Ascending aorta (tissue), 2 donors: ENCODE results near the gene CRYGN. TPM values are rescaled to one million over a fixed set of nuclear protein-coding genes. Genes with fewer than 3 reads are reported as not detected.

Experiments
- DNase-seq, 2 donors: peaks; one replicate each; pipeline ENCODE4 v3.0.0-alpha.2; 2019; ENCODE audit warnings: low spot score in 2 of 2
- H3K27ac ChIP-seq, 2 donors: fragments of 200-600 bp; sonication (generic); one replicate each; pipeline ENCODE4 v1.5.1; 2016 to 2017; ENCODE audit warnings: mild to moderate bottlenecking in 1 of 2
- H3K27me3 ChIP-seq: fragments of 200-600 bp; sonication (generic); one replicate; pipeline ENCODE4 v1.5.1; 2017
- H3K36me3 ChIP-seq, 2 donors: fragments of 200-600 bp; sonication (generic); one replicate each; pipeline ENCODE4 v1.5.1; 2016
- H3K4me1 ChIP-seq, 2 donors: fragments of 200-600 bp; sonication (generic); one replicate each; pipeline ENCODE4 v1.5.1; 2016 to 2017; ENCODE audit warnings: mild to moderate bottlenecking in 1 of 2
- H3K4me3 ChIP-seq, 2 donors: fragments of 200-600 bp; sonication (generic); one replicate each; pipeline ENCODE4 v1.5.1; 2016 to 2017; ENCODE audit warnings: mild to moderate bottlenecking in 1 of 2
- H3K9me3 ChIP-seq, 2 donors: fragments of 200-600 bp; sonication (generic); one replicate each; pipeline ENCODE4 v1.5.1; 2016
- CTCF ChIP-seq, 3 experiments: fragments of 200-600 bp in 2 of 3; fragments of 450-650 bp in 1 of 3; sonication (generic) in 2 of 3; IDR thresholded peaks; one replicate each; pipeline ENCODE4 v1.5.1; 2016 to 2019; ENCODE audit warnings: antibody characterized with exemption in 3 of 3, mild to moderate bottlenecking in 1 of 3, moderate library complexity in 1 of 3
- intact Hi-C: fragments of 100-400 bp; cut with DNase I; formaldehyde crosslinking; loops from one replicate; pipeline ENCODE4 v1.15.1; 2023
- total RNA-seq: library from RNA; depleted of rRNA; stranded (reverse); fragments of >200 nt; gene quantifications from one replicate; pipeline ENCODE4 v1.1.0, GENCODE V29; 2016

The CRYGN gene
- total RNA-seq, 1 donor from 2014 or later, result not detected

GRCh38 chr7:151397026-151397425 lies 42.9 kb downstream of the CRYGN start:
- no peak overlapping the region for H3K4me3 ChIP-seq
- intact Hi-C loops, result no loop called here
- no peaks in the 10 kb centered on the region for H3K9me3 ChIP-seq
- no peaks in the 10 kb centered on the region for H3K27me3 ChIP-seq
- H3K36me3 ChIP-seq, result no peaks in the 10 kb centered on the region
- no peak for DNase-seq
- no peak overlapping the region for H3K27ac ChIP-seq
- no peaks in the 10 kb centered on the region for H3K4me1 ChIP-seq
- TF ChIP-seq CTCF (IDR thresholded peaks at IDR 0.05), result no peak

GRCh38 chr7:151396328-151396970 lies 43.5 kb downstream of the CRYGN start:
- no peaks in the 10 kb centered on the region for H3K9me3 ChIP-seq
- intact Hi-C loops, result no loop called here
- no peak overlapping the region for H3K4me3 ChIP-seq
- no peak overlapping the region for H3K27ac ChIP-seq
- no peaks in the 10 kb centered on the region for H3K27me3 ChIP-seq
- H3K36me3 ChIP-seq, result no peaks in the 10 kb centered on the region
- no peak for TF ChIP-seq CTCF (IDR thresholded peaks at IDR 0.05)
- H3K4me1 ChIP-seq, result no peaks in the 10 kb centered on the region
- no peak for DNase-seq

- intact Hi-C loops, result no loop called here
- Histone ChIP-seq H3K9me3 (no peaks in the 10 kb centered on the region), H3K27ac (no peak overlapping the region), H3K4me3 (no peak overlapping the region), H3K27me3 (no peaks in the 10 kb centered on the region), H3K4me1 (no peaks in the 10 kb centered on the region), H3K36me3 (no peaks in the 10 kb centered on the region)
- DNase-seq, result no peak
- TF ChIP-seq CTCF (IDR thresholded peaks at IDR 0.05), result no peak
These were observed 44.9 kb downstream of the CRYGN start for GRCh38 chr7:151395036-151395367.

GRCh38 chr7:151394076-151395035 lies 45.6 kb downstream of the CRYGN start:
- DNase-seq, result no peak
- H3K4me3 ChIP-seq, result no peak overlapping the region
- no peak overlapping the region for H3K27ac ChIP-seq
- no peaks in the 10 kb centered on the region for H3K9me3 ChIP-seq
- H3K36me3 ChIP-seq, result no peaks in the 10 kb centered on the region
- H3K4me1 ChIP-seq, result no peaks in the 10 kb centered on the region
- no peak for TF ChIP-seq CTCF (IDR thresholded peaks at IDR 0.05)
- intact Hi-C loops, result no loop called here
- H3K27me3 ChIP-seq, result no peaks in the 10 kb centered on the region

- Histone ChIP-seq H3K27ac (no peak overlapping the region), H3K9me3 (no peaks in the 10 kb centered on the region), H3K4me1 (no peaks in the 10 kb centered on the region), H3K4me3 (no peak overlapping the region), H3K27me3 (no peaks in the 10 kb centered on the region), H3K36me3 (no peaks in the 10 kb centered on the region)
- no peak for TF ChIP-seq CTCF (IDR thresholded peaks at IDR 0.05)
- intact Hi-C loops, result no loop called here
- DNase-seq, result no peak
These were observed 46.6 kb downstream of the CRYGN start for GRCh38 chr7:151393031-151393977.
